Smooth muscle cell of the brain vasculature (primary cell): ENCODE measurements around the gene TCF12.
"Not testable (repeated sequence)": the region's sequence is repeated elsewhere in the genome, so short reads cannot be mapped to it uniquely, and the experiment has no call there.

ENCODE experiments used
- DNase-seq: peaks from one replicate; pipeline ENCODE4 v3.0.0-alpha.2; 2012; ENCODE audit warnings: low read depth, low spot score

Gene TCF12

GRCh38 chr15:56946150-56946549 lies 27.7 kb downstream of the TCF12 start:
- DNase-seq: no peak

GRCh38 chr15:56948000-56948763 lies 29.7 kb downstream of the TCF12 start:
- no peak for DNase-seq

GRCh38 chr15:56948764-56949101 lies 30.3 kb downstream of the TCF12 start:
- DNase-seq: no peak

- no peak for DNase-seq
Observed at GRCh38 chr15:56950979-56951378, 32.5 kb downstream of the TCF12 start.

GRCh38 chr15:56953790-56954189 lies 35.3 kb downstream of the TCF12 start:
- no peak for DNase-seq

- DNase-seq: not testable (repeated sequence)
Observed at GRCh38 chr15:56955011-56955410, 36.6 kb downstream of the TCF12 start.

- DNase-seq: no peak
Observed at GRCh38 chr15:56956538-56956937, 38.1 kb downstream of the TCF12 start.

- DNase-seq: no peak
Observed at GRCh38 chr15:56957812-56958406, 39.5 kb downstream of the TCF12 start.

- DNase-seq: no peak
Observed at GRCh38 chr15:56959318-56959648, 40.8 kb downstream of the TCF12 start.

- no peak for DNase-seq
Observed at GRCh38 chr15:56960116-56960515, 41.7 kb downstream of the TCF12 start.

GRCh38 chr15:56963126-56963525 lies 44.7 kb downstream of the TCF12 start:
- no peak for DNase-seq

GRCh38 chr15:56963710-56964109 lies 45.3 kb downstream of the TCF12 start:
- no peak for DNase-seq

- DNase-seq: no peak
Observed at GRCh38 chr15:56964182-56964581, 45.7 kb downstream of the TCF12 start.

GRCh38 chr15:56965231-56966013 lies 47.0 kb downstream of the TCF12 start:
- no peak for DNase-seq

- DNase-seq: no peak
Observed at GRCh38 chr15:56967336-56967735, 48.9 kb downstream of the TCF12 start.

GRCh38 chr15:56968256-56968655 lies 49.8 kb downstream of the TCF12 start:
- DNase-seq: no peak

GRCh38 chr15:56968821-56969220 lies 50.4 kb downstream of the TCF12 start:
- no peak for DNase-seq

- no peak for DNase-seq
Observed at GRCh38 chr15:56969265-56969895, 50.9 kb downstream of the TCF12 start.

- no peak for DNase-seq
Observed at GRCh38 chr15:56971571-56971970, 53.1 kb downstream of the TCF12 start.

- DNase-seq: no peak
Observed at GRCh38 chr15:56972016-56972415, 53.6 kb downstream of the TCF12 start.

- no peak for DNase-seq
Observed at GRCh38 chr15:56972426-56972825, 54.0 kb downstream of the TCF12 start.

- DNase-seq: no peak
Observed at GRCh38 chr15:56973463-56973862, 55.0 kb downstream of the TCF12 start.
